Loucy (cell line): ENCODE data around the gene ZFYVE28.

ENCODE experiments used
- H2AFZ ChIP-seq: fragments of 200-600 bp; sonication (generic); 2 replicates; pipeline ENCODE4 v1.6.0; 2016; ENCODE audit warnings: antibody characterized with exemption, mild to moderate bottlenecking, low read length, moderate library complexity
- H3F3A ChIP-seq: fragments of 200-600 bp; 2 replicates; pipeline ENCODE4 v1.6.0; 2016; ENCODE audit warnings: antibody characterized with exemption, low read depth, mild to moderate bottlenecking
- H3K27me3 ChIP-seq: fragments of 200-600 bp; sonication (generic); 2 replicates; pipeline ENCODE4 v1.6.1; 2014; ENCODE audit warnings: low read length, mild to moderate bottlenecking; ENCODE audit not compliant: insufficient read depth, poor library complexity, severe bottlenecking
- H3K36me3 ChIP-seq: fragments of 200-600 bp; sonication (generic); 2 replicates; pipeline ENCODE4 v1.6.1; 2016; ENCODE audit warnings: low read length; ENCODE audit not compliant: insufficient read depth
- H3K4me1 ChIP-seq: fragments of 200-600 bp; sonication (generic); 2 replicates; pipeline ENCODE4 v1.5.1; 2014; ENCODE audit warnings: low read length, mild to moderate bottlenecking; ENCODE audit not compliant: insufficient read depth, poor library complexity, severe bottlenecking
- H3K4me2 ChIP-seq: fragments of 200-600 bp; sonication (generic); 2 replicates; pipeline ENCODE4 v1.6.0; 2014; ENCODE audit warnings: antibody characterized with exemption, low read length, low read depth, mild to moderate bottlenecking; ENCODE audit not compliant: poor library complexity, severe bottlenecking
- H3K4me3 ChIP-seq: fragments of 200-600 bp; sonication (generic); 2 replicates; pipeline ENCODE4 v1.5.1; 2014; ENCODE audit warnings: low read length, mild to moderate bottlenecking, mixed read lengths; ENCODE audit not compliant: poor library complexity, severe bottlenecking
- H3K79me2 ChIP-seq: fragments of 200-600 bp; sonication (generic); 2 replicates; pipeline ENCODE4 v1.6.1; 2014; ENCODE audit warnings: low read length; ENCODE audit not compliant: insufficient read depth
- H3K9ac ChIP-seq: fragments of 200-600 bp; sonication (generic); 2 replicates; pipeline ENCODE4 v1.6.0; 2014; ENCODE audit warnings: mild to moderate bottlenecking, low read depth, low read length, moderate library complexity; ENCODE audit not compliant: poor library complexity, severe bottlenecking
- H3K9me2 ChIP-seq: fragments of 200-600 bp; sonication (generic); replicated peaks from 2 replicates; pipeline ENCODE4 v1.6.1; 2016; ENCODE audit warnings: low read depth, low read length, mixed read lengths
- H3K9me3 ChIP-seq: fragments of 200-600 bp; sonication (generic); 2 replicates; pipeline ENCODE4 v1.6.1; 2014; ENCODE audit warnings: mild to moderate bottlenecking, antibody characterized with exemption, low read length, low read depth; ENCODE audit not compliant: insufficient read depth
- H4K20me1 ChIP-seq: fragments of 200-600 bp; sonication (generic); 2 replicates; pipeline ENCODE4 v1.6.0; 2014; ENCODE audit warnings: antibody characterized with exemption, low read length, mild to moderate bottlenecking; ENCODE audit not compliant: insufficient read depth, poor library complexity, severe bottlenecking
- CTCF ChIP-seq: fragments of 200-600 bp; sonication (generic); conservative IDR thresholded peaks from 2 replicates; pipeline ENCODE4 v1.5.1; 2014; ENCODE audit warnings: mild to moderate bottlenecking, antibody characterized with exemption, low read length
- EZH2phosphoT487 ChIP-seq: fragments of 200-600 bp; IDR thresholded peaks from 2 replicates; pipeline ENCODE4 v1.6.1; 2018; ENCODE audit warnings: antibody characterized with exemption, mild to moderate bottlenecking, moderate library complexity, borderline replicate concordance

Gene ZFYVE28

GRCh38 chr4:2290974-2291704 is 127.3 kb downstream of the ZFYVE28 start:
- no peaks in the 10 kb centered on the region for H4K20me1 ChIP-seq
- peak overlapping the region; percentile 54 for H3K4me3 ChIP-seq
- no peaks in the 10 kb centered on the region for H3K36me3 ChIP-seq
- H3K9me2 ChIP-seq: no peaks in the 10 kb centered on the region
- H3K4me1 ChIP-seq: peaks cover 57% of the 10 kb centered on the region
- H3F3A ChIP-seq: no peaks in the 10 kb centered on the region
- H3K79me2 ChIP-seq: no peaks in the 10 kb centered on the region
- TF ChIP-seq EZH2phosphoT487: no peak
- no peak for TF ChIP-seq CTCF
- H3K27me3 ChIP-seq: no peaks in the 10 kb centered on the region
- H3K9ac ChIP-seq: peak overlapping the region; percentile 69
- H2AFZ ChIP-seq: peak overlapping the region; percentile 71
- no peaks in the 10 kb centered on the region for H3K9me3 ChIP-seq
- H3K4me2 ChIP-seq: peak overlapping the region; percentile 71

GRCh38 chr4:2290488-2290887 is 128.0 kb downstream of the ZFYVE28 start:
- peak overlapping the region; percentile 71 for H3K4me2 ChIP-seq

GRCh38 chr4:2289955-2290333 is 128.5 kb downstream of the ZFYVE28 start:
- no peaks in the 10 kb centered on the region for H3K36me3 ChIP-seq
- H3K9me3 ChIP-seq: no peaks in the 10 kb centered on the region
- H3K4me3 ChIP-seq: no peak overlapping the region
- H2AFZ ChIP-seq: no peak overlapping the region
- no peaks in the 10 kb centered on the region for H3K27me3 ChIP-seq
- peaks cover 58% of the 10 kb centered on the region for H3K4me1 ChIP-seq
- peak overlapping the region; percentile 69 for H3K9ac ChIP-seq
- no peaks in the 10 kb centered on the region for H3F3A ChIP-seq
- H3K9me2 ChIP-seq: no peaks in the 10 kb centered on the region
- H3K79me2 ChIP-seq: no peaks in the 10 kb centered on the region
- H3K4me2 ChIP-seq: peak overlapping the region; percentile 71
- no peaks in the 10 kb centered on the region for H4K20me1 ChIP-seq
- TF ChIP-seq CTCF (no peak), EZH2phosphoT487 (no peak)

More at GRCh38 chr4:2290488-2290887, 128.0 kb downstream of the ZFYVE28 start:
- no peak for TF ChIP-seq EZH2phosphoT487
- no peak for TF ChIP-seq CTCF
- peak overlapping the region; percentile 54 for H3K4me3 ChIP-seq
- no peaks in the 10 kb centered on the region for H3K27me3 ChIP-seq
- peaks cover 57% of the 10 kb centered on the region for H3K4me1 ChIP-seq
- H3F3A ChIP-seq: no peaks in the 10 kb centered on the region
- H3K9me2 ChIP-seq: no peaks in the 10 kb centered on the region
- no peaks in the 10 kb centered on the region for H3K79me2 ChIP-seq
- no peaks in the 10 kb centered on the region for H3K36me3 ChIP-seq
- H2AFZ ChIP-seq: peak overlapping the region; percentile 27
- H3K9me3 ChIP-seq: no peaks in the 10 kb centered on the region
- peak overlapping the region; percentile 69 for H3K9ac ChIP-seq
- H4K20me1 ChIP-seq: no peaks in the 10 kb centered on the region
